Activated CD8-positive, alpha-beta memory T cell treated with anti-CD3 and anti-CD28 coated beads for 24 hours (primary cell): ENCODE measurements around the gene SMIM36.
"Not testable (repeated sequence)": the region's sequence is repeated elsewhere in the genome, so short reads cannot be mapped to it uniquely, and the experiment has no call there.

Experiments used
- DNase-seq: peaks from one replicate; pipeline ENCODE4 v3.0.0-alpha.2; 2020

SMIM36 gene

GRCh38 chr17:55510986-55511721 lies at the start of gene SMIM36:
Gene SMIM36 (minus strand): TSS chr17:55511452.
- DNase-seq, result no peak

GRCh38 chr17:55555772-55556171 lies 44.5 kb upstream of the SMIM36 start:
- no peak for DNase-seq

GRCh38 chr17:55549140-55549539 lies 37.9 kb upstream of the SMIM36 start:
- DNase-seq, result no peak

- DNase-seq, result no peak
Observed at GRCh38 chr17:55546991-55547664, 35.9 kb upstream of the SMIM36 start.

DNA sequence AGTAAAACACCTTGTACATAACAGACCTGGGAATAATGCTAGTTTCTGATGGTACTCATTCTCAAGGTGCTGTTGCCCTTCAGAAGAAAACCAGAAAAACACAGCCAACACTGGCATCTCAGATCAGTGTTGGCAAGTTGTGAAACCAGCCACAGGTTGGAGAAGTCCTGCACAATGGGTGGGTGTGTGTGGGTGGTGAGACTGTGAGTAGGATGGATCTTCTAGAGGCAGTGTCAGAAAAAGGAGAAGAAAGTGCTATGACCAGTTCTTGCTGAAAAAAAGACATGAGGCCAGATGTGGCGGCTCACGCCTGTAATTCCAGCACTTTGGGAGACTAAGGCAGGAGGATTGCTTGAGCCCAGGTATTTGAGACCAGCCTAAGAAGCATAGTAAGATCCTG lies 35.2 kb upstream of the SMIM36 start:
- DNase-seq, result no peak

DNA sequence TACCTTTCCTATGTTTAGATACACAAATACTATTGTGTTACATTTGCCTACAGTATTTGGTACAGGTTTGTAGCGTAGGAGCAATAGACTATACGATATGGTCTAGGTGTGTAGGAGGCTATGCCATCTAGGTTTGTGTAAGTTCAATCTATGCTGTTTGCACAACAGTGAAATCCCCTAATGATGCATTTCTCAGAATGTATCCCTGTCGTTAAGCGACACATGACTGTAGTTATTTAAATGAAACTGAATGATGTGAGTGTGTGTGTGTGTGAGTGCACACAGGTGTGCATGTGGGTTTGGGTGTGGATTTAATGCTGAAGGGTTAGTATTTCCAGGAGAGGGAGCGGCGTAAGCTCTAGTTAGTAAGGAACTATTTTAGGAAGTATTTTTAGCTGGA lies 34.6 kb upstream of the SMIM36 start:
- DNase-seq, result no peak

GRCh38 chr17:55543709-55544108 lies 32.5 kb upstream of the SMIM36 start:
- DNase-seq, result no peak

DNA sequence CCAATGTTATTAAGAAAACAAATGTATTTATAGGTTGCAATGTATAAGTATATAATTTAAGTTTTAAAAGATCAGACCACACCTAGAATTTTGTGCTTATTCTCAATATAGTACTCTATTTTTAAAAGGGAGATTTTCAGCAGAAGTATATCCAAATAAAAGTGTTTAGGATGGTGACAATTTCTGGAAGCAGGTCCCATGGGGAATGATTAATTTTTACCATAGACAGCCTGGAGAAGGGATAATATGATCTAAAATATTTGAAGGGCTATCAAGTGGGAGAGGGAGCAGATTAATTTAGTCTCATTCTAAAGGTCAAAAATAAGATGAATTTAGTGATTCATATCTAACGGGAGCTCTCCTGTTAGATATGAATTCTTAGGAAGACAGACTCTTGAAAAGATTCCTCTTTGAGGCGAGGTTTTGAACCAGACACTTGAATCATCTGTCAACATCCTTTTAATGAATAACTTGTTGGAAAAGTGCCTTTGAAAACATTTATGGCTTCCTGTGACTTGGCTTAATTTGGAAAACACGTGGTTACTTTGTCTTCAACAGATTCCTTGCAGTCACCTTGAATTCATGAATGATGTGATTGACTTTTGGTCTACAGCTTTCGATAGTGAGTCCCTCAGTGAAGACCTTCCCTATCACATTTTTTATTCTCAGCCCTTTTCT lies 29.3 kb upstream of the SMIM36 start:
- no peak for DNase-seq

GRCh38 chr17:55536205-55536604 lies 25.0 kb upstream of the SMIM36 start:
- no peak for DNase-seq

DNA sequence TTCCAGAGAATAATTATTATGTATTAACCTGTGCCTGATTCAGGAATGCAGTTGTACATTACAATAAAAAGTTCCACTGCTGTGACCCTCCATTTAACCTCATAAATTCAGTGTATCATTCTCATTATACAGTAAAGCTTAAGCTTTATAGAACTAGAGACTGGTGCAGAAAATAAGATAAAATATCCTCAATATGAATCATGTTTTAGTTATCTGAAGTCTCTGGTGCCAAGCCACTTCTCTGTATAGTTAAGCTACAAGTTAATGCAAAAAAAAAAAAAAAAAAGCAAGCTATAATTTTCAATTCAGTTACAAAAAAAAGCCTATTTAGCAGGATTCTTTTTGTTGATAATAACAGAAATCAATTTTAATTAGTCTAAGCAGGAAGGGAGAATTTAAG lies 22.4 kb upstream of the SMIM36 start:
- DNase-seq, result no peak

GRCh38 chr17:55532670-55533069 lies 21.4 kb upstream of the SMIM36 start:
- DNase-seq, result no peak

DNA sequence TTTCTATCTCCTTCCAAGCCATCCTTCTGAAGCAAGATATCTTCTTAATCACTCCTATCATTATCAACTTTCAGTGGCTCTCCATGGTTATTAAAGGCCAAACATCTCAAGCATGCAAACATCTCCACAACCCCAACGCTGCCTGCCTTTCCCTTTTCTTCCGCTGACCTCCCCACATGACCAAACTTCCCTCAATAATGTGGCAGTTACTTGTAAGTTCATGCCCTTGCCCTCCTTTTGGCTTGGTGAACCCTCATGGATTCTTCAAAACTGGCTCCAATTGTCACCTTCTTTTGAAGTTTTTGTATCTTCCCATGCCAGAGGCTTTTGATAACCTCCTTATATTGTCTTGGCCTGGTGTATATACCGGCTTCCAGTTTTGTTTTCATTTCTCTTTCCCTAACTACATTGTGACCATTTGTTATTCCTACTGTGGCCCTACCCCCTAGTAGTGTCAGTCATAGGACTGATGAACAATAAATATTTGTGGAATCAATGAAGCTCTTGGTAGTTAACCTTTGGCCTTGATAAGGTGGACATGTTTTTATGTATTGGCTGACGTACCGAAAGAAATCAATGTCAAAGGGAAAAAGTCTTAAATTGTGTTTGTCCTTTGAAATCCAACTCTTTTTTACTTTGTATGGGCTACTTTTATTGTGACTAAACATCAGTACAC lies 19.9 kb upstream of the SMIM36 start:
- DNase-seq, result no peak

- no peak for DNase-seq
Observed at GRCh38 chr17:55530064-55530463, 18.8 kb upstream of the SMIM36 start.

GRCh38 chr17:55527540-55528118 lies 16.4 kb upstream of the SMIM36 start:
- no peak for DNase-seq

DNA sequence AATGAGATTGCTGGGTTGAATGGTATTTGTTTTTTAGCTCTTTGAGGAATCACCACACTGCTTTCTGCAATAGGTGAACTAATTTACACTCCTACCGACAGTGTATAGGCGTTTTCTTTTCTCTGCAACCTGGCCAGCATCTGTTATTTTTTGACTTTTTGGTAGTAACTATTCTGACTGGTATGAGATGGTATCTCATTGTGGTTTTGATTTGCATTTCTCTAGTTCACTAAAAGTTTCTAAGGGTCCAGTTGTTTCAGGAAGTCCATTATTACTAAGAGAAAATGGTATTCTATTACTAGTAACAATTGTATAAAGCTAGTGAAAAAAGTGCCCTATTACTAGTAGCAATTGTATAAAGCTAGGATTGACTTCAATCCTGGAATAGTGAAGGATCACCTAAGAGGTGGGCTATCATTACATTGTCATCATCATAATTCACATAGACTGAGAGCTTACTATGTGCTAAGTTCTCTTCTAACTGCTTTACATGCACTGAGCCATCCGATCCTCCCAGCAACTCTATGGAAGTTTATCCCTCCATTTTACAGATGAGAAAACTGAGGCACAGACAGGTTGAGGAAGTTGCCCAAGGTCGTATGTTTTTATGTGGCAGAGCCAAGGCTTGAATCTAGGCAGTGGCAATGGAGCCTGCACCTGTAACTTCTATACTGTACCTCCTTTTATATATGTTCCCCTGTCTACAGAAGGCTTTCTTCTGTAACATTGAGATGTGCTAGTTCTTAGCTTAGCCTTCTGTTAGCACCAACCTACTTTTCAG lies 13.4 kb upstream of the SMIM36 start:
- DNase-seq, result no peak

GRCh38 chr17:55523032-55523431 lies 11.8 kb upstream of the SMIM36 start:
- not testable (repeated sequence) for DNase-seq

- no peak for DNase-seq
Observed at GRCh38 chr17:55521186-55521585, 9.9 kb upstream of the SMIM36 start.

DNA sequence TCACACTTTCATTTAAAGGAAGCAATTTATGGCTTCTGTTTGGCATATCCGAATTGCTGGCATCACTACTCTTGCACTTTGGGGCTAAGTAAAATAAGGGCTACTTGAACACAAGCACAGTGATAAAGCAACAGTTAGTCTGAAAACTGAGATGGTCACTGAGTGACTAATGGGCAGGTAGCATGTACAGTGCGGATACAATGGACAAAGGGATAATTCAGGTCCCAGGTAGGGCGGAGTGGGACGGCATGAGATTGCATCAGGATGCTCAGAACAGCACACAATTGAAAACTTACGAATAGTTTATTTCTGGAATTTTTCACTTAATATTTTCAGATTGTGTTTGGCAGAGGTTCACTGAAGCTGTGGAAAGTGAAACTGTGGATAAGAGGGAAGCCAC lies 9.2 kb upstream of the SMIM36 start:
- no peak for DNase-seq

DNA sequence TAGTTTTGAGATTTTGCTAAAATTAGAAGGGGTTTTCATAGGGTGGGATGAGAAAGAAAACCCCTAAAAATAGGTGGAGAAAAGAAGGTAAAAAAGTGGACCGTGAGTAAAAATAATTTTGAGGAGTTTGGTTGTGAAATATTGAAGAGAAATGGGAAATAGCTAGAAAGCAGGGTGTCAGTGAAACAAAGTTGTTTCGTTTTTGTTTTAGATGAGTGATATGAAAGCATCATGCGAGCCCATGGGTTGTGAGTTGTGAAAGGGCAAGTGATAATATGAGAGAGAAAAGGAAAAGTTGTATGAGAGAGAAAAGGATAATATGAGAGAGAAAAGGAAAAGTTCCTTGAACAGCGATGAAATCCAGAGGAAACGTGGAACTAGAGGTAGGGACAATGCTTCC lies 7.3 kb upstream of the SMIM36 start:
- no peak for DNase-seq

GRCh38 chr17:55513885-55514590 lies 2.8 kb upstream of the SMIM36 start:
- DNase-seq, result peak; percentile 83

- not testable (repeated sequence) for DNase-seq
Observed at GRCh38 chr17:55507669-55508068, 3.6 kb downstream of the SMIM36 start.

GRCh38 chr17:55501626-55502025 lies 9.6 kb downstream of the SMIM36 start:
- not testable (repeated sequence) for DNase-seq
